GM19025 (cell line): ENCODE results near the gene DES.

Experiments used
- ATAC-seq: cut with Tn5 transposase; IDR thresholded peaks from one replicate; pipeline ENCODE4 v1.9.1; 2021; ENCODE audit warnings: mild to moderate bottlenecking, low read depth, moderate library complexity; ENCODE audit not compliant: unreplicated experiment

The DES gene

DNA sequence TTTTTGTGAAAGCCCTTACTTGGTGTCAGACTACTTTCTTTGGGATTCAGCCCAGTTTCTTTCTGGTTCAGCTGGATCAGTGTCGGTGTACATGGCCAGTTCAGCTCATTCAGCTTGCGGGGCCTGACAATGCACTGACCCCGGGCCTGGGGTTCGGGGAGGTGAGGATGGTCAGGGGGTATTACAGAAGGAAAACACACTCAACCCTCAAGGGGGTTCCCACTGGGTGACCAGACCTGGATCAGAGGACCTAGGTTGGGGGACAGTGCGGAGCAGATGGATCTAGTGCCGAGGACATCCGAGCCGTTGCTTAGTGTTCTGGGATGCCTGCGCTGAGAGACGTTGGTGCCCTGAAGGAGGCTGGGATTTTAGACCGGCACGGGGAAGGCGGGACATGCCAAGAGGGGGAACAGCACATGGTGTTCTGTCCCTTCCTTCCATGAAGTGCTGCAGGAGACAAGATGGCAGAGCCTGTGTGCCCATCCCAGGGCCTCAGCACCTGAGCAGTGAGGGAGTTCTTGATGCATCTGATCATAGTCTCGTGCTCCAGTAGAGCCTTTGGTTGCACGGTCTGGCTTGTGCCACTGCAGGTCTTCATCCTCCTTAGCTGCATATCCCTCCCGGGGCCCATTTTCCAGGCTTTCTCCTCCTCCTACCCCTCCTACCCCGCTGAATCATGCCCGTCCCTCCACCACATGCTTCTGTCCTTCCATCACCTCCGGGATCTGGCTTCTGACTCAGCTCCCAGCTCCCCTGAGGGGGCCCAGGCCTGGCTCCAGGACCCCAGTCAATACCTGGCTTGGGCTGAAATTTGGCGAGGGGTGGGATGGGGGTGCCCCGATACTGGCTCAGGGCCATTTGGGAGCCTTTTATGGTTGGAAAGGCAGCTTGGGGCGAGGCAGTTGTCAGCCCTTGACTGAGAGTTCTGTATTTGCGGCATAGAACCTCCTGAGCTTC, 34.5 kb downstream of the DES start:
- no peak for ATAC-seq

DNA sequence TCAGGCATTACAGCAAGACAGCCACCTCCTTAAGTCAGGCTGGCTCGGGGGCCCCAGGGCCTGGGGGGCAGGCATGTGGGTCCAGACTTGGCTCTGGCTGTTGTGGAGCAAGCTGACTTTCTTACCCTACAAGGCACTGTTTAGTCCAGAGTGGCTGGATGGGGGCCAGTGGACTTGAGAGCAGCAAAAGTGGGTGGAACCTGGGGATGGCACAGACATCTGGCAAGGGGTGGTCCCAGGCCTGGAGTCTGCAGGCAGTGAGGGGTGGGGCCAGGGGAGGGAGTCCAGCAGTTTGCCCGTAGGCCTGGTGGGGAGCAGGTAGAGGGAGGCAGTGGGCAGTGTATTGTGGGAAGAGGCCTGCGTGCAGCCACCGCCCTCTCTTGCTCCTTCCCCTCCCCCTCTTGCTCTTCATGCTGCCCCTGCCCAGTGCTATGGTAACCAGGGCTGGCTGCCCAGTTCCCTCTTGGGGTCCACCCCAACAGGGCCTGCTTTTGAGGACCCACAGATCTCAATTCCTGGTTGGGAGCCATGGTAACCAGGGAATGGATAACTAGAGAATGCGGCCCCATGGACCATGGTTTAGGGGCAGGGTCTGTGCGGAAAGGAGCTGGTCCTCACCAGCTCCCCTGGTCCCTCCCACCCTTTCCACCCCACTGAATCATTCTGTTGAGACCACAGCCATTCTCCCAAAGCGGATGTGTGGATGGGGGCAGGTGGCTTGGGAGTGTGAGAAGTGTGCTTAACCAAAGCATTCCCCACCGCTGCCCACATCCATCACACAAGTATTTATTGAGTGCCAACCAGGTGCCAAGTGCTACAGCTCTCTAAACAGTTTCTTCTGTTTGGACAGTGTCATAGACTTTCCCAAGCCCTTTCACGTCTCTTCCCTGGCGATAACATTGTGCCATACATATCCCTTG, 35.8 kb downstream of the DES start:
- no peak for ATAC-seq

DNA sequence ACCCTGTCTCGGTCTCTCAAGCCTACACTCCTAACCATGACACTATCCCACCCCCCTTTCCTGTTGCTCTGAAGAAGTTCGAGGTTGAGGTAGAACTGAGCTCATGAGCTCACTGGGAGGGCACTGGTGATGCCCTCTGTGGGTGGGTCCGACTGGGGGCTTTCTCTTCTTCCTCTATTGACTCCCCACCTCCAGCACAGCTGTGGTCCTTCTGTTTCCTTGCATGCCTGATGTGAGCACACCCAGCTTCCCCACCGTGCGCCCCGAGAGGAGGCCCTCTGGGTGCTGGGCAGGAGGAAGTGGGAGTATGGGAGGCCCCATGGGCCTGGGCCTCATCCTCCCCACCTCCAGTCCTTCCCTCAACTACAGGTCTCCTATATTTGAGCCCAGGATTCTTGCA, 37.4 kb downstream of the DES start:
- ATAC-seq, result no peak

DNA sequence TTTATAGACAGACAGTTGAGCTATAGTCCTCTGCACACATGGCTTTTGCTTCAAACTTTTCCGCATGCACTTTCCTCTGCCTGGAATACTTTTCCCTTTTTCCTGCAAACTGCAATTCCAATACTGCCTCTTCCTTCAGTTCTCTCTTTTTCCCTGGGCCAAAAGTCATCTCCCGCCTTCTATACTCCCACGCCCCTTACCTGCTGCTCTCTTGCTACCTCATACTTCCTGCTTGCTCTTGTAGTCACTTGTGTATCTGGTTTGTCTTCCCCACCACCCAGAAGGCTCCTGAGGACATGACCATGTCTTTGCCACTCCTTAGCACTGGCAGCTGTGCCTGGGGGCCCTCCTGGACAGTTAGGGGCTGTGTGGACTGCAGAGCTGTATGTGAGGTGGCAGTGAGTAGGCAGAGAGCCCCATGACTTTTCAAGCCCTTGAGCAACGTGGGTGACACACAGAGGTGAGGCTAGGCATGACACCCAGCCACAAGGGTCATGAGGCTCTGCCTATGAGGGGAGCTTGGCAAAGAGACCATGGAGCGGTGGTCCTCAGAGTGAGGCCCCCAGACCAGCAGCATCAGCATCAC, 39.7 kb downstream of the DES start:
- ATAC-seq, result no peak

DNA sequence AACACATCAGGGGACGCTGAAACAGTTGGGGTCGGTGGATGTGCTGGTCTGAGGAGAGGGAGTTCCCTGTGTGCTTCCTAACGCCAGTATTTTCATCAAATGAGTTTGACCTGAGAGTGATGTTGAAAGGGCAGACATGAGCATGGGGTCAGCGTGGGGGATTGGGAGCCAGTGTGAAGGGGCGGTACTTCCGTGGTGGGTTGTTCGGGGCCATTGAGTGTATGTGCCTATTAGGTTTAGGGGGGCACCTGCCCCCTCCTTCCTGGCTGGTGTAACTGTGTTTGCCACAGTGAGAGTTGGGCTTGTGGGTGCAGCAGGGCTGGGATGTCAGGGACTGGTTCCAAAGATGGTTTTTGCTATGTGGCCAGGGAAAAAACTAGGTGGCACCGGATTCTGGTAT, 40.8 kb downstream of the DES start:
- ATAC-seq, result no peak

DNA sequence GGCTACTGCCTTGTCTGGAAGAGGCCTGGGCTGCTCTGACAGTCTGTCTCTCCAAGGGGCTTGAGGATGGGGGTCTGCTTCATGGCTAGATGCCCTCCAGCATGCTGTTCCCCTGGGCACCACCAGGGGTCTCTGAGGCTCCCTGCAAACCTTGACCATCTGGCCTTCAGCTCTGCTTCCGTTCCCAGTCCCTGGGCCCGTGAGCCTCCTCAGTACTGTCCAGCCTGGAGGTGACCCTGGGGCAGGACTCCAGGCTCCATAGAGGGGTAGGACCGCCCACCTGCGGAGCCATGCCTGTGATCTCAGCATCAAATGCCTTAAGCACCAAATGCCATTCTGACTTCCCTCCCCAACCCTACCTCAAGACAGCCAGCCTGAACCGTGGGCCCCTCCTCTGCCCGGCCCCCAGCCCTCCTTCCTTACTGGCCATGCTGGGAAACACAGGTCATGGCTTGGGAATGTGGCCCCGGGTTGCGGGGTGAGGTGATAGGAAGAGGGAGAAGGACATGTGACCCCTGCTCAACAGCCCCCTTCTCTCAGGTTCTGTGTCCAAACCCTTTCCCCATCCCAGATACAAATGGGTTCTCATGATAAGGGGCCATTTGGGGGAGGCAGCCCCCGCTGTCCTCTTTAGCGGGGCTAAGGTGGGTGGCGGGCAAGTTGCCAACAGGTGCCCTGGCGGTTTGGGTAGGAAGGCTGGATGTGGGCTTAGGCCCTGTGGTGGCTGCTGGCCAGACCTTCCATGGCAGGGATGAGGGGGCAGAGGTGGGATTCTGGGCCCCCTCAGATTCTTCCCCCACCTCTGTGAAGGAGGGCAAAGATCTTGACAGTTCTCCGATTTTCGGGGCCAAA, 41.5 kb downstream of the DES start:
- no peak for ATAC-seq

DNA sequence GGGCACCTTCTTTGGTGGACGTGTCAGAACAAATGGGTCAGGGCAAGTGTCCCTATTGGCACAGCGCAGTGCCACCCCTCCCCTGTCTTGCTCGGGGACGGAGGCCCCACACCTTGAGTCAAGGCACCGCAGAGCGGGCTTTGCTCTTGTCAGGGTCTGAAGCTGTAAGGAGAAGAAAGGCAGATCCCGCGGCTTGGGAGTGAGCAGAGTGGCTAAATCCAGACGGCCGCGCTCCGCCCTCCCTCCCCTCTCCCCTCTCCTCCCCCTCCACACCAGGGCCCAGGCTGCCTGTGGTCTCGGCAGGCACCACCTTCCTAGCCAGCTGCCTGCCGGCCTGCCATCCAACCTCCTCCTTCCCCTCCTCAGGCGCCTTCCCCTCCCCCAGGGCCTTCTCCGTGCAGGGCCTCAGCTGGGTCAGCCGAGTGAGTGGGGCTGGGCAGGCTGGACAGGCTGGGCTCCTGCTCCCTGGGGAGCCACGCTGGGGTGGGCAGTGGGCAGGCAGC, 42.3 kb downstream of the DES start:
- no peak for ATAC-seq

DNA sequence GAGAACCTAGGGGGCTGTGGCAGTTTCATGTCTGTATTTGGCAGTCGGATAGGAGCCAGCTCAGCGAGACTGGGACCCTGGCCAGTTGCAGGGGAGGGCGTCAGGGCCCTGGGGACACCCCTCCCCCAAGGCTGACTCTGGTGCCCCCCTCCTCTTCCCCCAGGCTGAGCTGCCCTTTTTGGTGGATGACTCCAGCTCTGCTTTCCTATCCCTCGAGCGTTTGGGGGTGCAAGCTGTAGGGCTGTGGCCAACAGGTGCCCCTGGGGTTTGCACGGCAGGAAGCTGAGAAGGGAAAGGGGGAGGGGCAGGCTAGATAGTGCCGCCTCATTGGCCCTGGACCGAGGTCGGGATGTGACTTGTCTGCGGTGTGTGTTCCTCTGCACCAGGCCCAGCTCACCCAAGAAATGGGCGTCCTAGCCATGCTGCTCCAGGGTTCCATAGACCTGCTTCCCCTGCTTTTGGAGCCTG, 42.9 kb downstream of the DES start:
- no peak for ATAC-seq

DNA sequence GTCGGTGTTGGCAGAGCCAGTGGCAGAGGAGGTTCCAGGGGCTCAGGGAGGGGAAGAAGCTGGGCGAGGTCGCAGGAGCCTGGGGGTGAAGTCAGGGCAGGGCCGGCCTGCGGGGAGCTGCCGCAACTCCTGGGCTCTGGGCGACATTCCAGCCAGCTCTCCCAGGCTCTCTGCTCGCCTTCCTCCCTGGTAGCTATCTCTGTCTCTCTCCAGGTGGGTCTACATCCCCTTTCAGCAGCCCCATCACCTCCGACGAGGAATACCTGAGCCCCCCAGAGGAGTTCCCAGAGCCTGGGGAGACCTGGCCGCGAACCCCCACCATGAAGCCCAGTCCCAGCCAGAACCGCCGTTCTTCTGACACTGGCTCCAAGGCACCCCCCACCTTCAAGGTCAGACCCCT, 43.5 kb downstream of the DES start:
- ATAC-seq, result no peak

DNA sequence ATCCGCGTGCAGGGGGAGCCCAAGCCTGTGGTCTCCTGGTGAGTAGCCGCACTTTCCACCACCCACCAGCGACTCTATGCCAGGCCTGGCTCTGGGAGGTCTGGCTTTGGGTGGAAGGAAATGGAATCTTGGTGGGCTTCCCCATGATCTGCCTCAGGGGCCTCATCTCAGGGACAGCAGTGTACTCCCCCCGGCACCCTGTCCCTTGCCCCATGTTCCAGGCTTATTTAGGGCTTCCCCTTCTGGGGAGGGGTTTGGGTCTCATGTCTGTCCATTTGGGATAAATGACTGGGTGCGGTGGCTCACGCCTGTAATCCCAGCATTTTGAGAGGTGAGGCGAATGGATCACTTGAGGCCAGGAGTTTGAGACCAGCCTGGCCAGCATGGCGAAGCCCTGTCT, 44.2 kb downstream of the DES start:
- ATAC-seq, result no peak

DNA sequence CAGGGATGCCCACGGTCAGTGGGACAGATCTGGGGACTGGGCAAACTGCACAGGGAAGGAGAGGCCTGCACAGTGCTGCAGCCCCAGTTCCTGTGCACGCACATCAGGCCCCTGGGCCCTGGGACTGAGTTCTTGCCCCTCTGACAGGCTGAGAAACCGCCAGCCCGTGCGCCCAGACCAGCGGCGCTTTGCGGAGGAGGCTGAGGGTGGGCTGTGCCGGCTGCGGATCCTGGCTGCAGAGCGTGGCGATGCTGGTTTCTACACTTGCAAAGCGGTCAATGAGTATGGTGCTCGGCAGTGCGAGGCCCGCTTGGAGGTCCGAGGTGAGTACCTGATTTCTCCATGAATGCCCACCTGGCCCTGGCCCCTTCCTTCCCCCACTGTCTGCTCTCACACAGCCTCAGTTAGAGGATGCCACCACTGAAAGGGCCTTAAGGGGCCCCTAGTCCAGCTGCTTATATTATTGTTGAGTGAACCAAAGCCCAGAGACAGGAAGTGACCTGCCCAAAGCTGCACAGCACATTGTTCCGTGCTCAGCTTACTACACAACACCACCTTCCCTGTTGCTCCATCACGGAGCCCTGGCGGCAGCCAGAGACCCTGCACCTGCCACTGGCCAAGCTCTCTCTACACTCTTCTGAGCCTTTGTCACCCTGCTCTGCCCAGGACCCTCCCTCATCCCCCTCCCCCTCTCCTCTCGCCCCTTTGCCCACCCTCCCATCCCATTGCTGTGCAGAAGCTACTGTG, 46.3 kb downstream of the DES start:
- no peak for ATAC-seq

DNA sequence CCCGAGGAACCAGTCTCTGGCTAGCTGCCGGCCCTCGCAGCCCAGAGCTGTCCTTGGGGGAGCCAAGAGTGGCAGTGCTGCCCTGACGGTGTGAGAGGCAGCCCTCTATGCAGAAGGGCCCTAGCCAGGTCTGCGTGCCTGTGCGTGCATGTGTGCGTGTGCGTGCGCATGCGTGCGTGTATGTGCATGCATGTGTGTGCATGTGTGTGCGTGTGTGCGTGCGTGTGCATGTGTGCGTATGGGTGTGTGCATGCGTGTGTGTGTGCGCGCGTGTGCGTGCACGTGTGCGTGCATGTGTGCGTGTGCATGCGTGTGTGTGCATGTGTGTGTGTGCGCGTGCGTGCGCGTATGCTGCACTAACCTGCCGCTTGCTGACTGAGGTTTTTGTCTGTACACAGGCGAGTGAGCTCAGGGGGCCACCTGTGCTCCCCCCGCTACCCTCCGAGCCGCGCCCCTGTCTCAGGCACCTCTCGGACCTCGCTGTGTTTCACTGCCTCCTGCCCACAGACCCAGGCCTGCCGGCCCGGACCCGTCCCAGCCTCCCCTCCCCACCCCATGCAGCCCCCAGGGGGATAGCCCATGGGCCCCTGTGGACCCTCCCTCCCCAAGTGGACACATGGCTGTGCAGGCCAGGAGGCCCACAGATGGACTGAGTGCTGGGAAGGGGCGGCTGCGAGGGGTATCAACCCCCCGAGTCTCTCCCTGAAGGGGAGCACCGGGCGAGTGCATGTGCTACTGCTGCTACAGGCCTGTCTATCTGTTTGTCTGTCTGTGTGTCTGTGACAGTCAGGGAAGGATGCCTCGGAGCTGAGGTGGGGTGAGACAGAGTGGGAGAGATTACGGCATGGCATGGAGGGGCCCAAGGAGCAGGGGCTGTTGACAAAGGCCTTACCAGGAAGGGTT, 47.7 kb downstream of the DES start:
- no peak for ATAC-seq

DNA sequence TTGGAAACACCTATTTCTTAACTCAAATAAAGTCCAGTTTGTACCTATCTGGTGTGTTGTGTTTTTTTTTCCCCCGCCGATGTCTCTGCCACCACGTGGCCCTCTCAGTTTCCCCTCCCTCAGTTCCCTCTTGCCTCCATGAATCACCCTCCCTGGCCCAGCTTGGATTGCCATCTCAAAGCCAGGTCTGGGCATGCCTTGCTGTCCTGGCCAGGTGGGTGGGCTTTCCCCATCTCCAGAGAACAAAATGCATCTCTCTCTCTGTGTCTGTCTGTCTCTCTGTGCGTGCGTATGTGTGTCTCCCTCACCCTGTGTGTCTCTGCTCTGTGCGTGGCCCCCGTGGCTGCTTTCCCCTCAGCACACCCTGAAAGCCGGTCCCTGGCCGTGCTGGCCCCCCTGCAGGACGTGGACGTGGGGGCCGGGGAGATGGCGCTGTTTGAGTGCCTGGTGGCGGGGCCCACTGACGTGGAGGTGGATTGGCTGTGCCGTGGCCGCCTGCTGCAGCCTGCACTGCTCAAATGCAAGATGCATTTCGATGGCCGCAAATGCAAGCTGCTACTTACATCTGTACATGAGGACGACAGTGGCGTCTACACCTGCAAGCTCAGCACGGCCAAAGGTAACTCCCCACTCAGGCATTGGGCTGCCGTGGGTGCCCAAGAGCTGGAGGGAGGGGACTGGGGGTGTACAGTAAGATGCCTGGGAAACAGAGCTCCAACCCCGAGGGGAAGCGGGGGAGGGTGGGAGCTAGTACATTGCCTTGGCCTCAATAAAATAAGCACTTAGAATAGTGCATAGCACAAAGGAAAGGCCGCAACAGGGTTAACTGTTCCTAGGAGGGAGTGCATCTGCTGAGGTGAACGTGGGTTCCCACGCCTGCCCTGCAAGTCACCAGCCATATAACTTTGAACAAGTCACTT, 48.9 kb downstream of the DES start:
- no peak for ATAC-seq

DNA sequence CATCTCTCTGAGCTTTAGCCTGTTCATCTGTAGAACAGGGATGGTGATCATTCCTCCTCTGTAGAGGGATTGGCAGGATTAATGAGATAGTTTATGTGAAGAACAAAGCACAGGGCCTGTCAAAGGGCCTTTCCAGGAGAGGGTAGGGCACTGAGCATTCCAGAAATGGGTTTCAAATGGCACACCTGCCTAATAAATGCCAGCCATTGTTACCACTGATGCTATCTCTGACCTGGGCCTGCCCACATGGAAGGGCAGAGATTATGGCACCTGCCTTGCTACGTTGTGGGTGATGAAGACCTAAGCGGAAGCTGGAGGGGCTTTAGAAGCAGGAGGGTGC, 49.5 kb downstream of the DES start:
- no peak for ATAC-seq

DNA sequence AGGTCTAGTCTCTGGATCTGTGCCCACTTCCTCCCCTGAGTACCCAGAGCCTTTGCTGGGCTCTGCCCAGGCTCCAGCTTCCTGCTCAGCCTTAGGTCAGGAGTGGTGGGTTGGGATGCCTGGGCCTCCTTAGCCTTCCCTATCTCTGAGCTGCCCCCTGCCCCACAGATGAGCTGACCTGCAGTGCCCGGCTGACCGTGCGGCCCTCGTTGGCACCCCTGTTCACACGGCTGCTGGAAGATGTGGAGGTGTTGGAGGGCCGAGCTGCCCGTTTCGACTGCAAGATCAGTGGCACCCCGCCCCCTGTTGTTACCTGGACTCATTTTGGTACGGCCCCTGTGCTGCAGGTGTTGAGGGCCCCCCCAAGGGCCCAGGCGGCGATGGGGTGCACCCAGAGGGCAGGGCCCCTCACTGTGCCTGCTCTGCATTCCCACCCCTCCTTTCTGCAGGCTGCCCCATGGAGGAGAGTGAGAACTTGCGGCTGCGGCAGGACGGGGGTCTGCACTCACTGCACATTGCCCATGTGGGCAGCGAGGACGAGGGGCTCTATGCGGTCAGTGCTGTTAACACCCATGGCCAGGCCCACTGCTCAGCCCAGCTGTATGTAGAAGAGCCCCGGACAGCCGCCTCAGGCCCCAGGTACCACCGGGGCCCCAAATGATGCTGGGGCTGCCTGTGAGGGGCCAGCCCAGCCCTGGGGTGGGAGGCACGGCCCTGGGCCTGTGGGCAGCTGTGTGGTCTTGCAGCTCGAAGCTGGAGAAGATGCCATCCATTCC, 50.4 kb downstream of the DES start:
- no peak for ATAC-seq

DNA sequence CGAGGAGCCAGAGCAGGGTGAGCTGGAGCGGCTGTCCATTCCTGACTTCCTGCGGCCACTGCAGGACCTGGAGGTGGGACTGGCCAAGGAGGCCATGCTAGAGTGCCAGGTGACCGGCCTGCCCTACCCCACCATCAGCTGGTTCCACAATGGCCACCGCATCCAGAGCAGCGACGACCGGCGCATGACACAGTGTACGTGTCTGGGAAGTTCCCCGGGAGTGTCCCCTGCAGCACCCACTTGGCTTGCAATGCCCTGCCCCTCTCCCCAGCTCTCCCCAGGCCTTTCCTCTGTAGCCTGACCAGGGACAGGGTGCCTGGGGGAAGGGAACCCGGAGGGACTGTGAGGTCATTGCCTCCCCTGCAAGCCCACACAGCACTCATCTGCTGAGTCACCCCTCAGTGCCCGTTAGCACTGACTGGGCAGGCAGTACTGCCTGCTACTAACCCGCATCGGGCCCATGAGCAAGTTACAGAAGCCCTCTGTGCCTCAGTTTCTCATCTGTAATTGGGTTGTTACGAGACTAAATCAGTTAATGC, 51.1 kb downstream of the DES start:
- no peak for ATAC-seq
